CD1c-positive myeloid dendritic cell (primary cell): ENCODE results near the gene UBE2C.

ENCODE experiments used
- DNase-seq: peaks from one replicate; pipeline ENCODE4 v3.0.0-alpha.2; 2016; ENCODE audit errors: extremely low spot score

Gene UBE2C

DNA sequence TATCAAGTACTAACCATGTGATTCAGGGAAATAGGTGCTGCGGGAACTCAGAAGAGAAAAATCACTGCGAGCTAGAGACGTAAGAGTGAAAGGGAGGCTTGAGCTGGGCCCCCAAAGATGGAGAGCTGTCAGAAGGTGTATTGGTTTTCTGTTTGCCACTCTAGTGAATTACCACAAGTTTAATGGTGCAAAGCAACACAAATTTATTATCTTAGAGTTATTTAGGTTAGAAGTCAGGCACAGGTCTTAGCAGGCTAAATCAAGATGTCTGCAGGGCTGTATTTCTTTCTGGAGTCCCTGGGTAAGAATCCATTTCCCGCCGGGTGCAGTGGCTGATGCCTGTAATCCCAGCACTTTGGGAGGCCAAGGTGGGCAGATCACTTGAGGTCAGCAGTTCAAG lies 47.5 kb downstream of the UBE2C start:
- no peak for DNase-seq

DNA sequence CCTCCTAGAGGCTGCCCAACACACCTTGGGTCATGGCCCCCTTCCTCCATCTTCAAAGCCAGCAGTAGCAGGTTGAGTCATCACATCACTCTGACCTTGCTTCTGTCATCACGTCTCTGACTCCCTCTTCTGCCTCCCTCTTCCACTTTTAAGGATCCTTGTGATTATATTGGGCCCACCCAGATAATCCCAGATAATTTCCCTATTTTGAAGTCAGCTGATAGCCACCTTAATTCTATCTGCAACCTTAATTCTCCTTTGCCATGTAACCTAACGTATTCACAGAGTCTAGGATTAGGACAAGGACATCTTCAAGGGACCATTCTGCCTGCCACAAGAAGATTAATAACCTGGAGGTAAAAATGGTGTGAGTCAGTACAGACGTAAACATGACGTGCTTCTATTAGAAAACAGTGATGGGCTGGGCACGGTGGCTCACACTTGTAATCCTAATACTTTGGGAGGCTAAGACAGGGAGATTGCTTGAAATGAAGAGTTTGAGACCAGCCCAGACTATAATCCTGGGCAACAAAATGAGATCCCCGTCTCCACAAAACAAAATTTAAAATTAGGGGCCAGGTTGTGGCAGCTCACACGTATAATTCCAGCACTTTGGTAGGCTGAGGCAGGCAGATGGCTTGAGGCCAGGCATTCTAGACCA lies 48.2 kb downstream of the UBE2C start:
- no peak for DNase-seq

DNA sequence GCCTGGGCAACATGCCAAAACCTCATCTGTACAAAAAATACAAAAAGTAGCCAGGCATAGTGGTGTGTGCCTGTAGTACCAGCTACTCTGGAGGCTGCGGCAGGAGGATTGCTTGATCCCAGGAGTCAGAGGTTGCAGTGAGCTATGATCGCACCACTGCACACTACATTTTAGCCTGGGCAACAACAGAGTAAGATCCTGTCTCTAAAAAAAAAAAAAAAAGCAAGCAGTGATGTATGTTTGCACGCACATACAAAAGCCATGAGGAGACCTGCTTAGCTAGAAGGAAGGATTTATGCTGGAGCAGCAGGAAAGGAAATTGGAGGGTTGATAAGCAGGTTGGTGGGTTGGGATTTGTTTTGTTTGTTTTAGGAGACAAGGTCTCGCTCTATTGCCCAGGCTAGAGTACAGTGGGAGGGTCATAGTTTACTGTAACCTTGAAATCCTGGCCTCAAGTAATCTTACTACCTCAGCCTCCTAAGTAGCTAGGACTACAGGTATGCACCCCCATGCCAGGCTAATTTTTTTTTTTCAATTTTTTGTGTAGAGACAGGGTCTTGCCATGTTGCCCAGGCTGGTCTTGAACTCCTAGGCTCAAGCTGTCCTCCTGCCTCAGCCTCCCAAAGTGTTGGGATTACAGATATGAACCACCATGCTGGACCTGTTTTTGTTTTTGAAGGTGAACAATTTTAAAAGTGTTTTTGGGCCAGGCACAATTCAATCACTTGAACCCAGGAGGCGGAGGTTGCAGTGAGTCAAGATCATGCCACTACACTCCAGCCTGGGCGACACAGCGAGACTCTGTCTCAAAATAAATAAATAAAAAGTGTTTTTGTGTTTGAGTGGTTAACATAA lies 49.0 kb downstream of the UBE2C start:
- DNase-seq = no peak

DNA sequence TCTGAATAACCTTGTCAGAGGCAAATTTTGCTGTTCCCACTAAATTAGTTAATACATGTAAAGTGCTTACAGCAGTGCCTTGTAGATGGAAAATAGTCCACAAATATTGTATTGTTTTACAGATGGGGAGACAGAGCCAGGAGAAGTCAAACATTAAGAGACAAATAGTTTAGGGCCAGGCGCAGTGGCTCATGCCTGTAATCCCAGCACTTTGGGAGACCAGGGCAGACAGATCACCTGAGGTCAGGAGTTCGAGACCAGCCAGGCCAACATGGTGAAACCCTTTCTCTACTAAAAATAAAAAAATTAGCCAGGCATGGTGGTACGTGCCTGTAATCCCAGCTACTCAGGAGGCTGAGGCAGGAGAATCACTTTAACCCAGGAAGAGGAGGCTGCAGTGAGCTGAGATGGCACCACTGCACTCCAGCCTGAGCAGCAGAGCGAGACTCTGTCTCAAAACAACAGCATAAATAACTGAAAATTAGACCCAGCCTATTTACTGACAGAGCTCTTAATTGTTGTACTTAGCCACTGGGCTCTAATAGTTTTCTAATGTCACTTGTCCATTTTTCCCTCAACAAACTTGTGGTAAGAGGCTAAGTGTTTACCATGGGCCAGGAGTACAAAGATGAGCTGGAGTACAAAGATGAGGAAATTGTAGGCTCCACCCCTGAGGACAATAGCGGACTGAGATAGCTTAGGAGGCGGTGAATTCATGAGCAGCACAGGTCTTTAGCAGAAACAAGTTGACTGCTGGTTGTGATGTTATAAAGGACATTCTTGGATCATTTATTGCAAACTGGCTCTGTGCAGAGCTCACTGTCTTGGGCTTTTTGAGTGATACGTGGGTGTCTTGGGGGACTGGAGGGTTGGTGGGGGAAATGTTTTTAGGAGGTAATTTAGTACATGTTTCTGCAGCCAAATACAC lies 51.4 kb downstream of the UBE2C start:
- no peak for DNase-seq

DNA sequence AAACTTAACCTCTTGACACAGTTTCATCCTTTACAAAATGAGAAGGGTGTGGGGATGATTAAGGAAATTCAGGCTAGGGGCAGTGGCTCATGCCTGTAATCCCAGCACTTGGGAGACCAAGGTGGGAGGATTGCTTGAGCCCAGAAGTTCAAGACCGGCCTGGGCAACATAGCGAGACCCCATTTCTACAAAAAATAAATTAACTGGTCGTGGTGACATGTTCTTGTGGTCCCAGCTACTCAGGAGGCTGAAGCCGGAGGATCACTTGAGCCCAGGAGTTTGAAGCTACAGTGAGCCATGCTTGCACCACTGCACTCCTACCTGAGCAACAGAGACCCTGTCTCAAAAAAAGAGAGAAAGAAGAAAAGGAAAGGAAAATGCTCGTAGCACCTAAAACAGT lies 54.0 kb downstream of the UBE2C start:
- DNase-seq = no peak
